H9 (cell line): ENCODE data around the gene NEK6. TPM values are rescaled to one million over a fixed set of nuclear protein-coding genes. Genes with fewer than 3 reads are reported as not detected.

Source experiments
- DNase-seq: peaks from one replicate; pipeline ENCODE4 v3.0.0-alpha.2; 2017
- H2AFZ ChIP-seq: one replicate; pipeline ENCODE4 v1.6.1; 2013; ENCODE audit warnings: mild to moderate bottlenecking, low read length, control low read depth, moderate library complexity
- H2AK5ac ChIP-seq: 2 replicates; pipeline ENCODE4 v1.6.1; 2013; ENCODE audit warnings: low read length, control low read depth, mixed read lengths; ENCODE audit not compliant: insufficient read length
- H2BK120ac ChIP-seq: one replicate; pipeline ENCODE4 v1.6.1; 2013; ENCODE audit warnings: low read depth, mild to moderate bottlenecking, low read length, control low read depth, inconsistent platforms; ENCODE audit not compliant: poor library complexity, severe bottlenecking
- H2BK12ac ChIP-seq: 2 replicates; pipeline ENCODE4 v1.6.1; 2013; ENCODE audit warnings: low read length, control low read depth, mixed read lengths, low read depth; ENCODE audit not compliant: insufficient read length
- H2BK15ac ChIP-seq: 2 replicates; pipeline ENCODE4 v1.6.1; 2013; ENCODE audit warnings: low read depth, low read length, control low read depth
- H2BK20ac ChIP-seq: one replicate; pipeline ENCODE4 v1.6.1; 2013; ENCODE audit warnings: low read depth, mild to moderate bottlenecking, low read length, control low read depth, inconsistent platforms; ENCODE audit not compliant: poor library complexity, severe bottlenecking
- H2BK5ac ChIP-seq: 2 replicates; pipeline ENCODE4 v1.6.1; 2013; ENCODE audit warnings: low read length, control low read depth, mixed read lengths; ENCODE audit not compliant: insufficient read length
- H3K14ac ChIP-seq: 2 replicates; pipeline ENCODE4 v1.6.1; 2013; ENCODE audit warnings: low read length, control low read depth; ENCODE audit not compliant: insufficient read depth
- H3K18ac ChIP-seq: 2 replicates; pipeline ENCODE4 v1.6.1; 2013; ENCODE audit warnings: low read depth, mild to moderate bottlenecking, mixed read lengths, low read length, control low read depth; ENCODE audit not compliant: insufficient read length
- H3K23ac ChIP-seq: 2 replicates; pipeline ENCODE4 v1.6.1; 2013; ENCODE audit warnings: low read length, control low read depth, mixed read lengths, low read depth; ENCODE audit not compliant: insufficient read length
- H3K23me2 ChIP-seq: 2 replicates; pipeline ENCODE4 v1.6.1; 2013; ENCODE audit warnings: low read depth, mild to moderate bottlenecking, mixed read lengths, low read length, control low read depth; ENCODE audit not compliant: insufficient read length, poor library complexity, severe bottlenecking
- H3K27ac ChIP-seq: 2 replicates; pipeline ENCODE4 v1.5.1; 2013; ENCODE audit warnings: low read length, control low read depth, mixed read lengths, low read depth; ENCODE audit not compliant: insufficient read length
- H3K27me3 ChIP-seq: 2 replicates; pipeline ENCODE4 v1.6.1; 2013; ENCODE audit warnings: low read length, control low read depth, inconsistent platforms; ENCODE audit not compliant: insufficient read depth
- H3K4ac ChIP-seq: 2 replicates; pipeline ENCODE4 v1.6.1; 2013; ENCODE audit warnings: low read depth, mild to moderate bottlenecking, control low read depth, inconsistent platforms, low read length, moderate library complexity
- H3K4me1 ChIP-seq: 2 replicates; pipeline ENCODE4 v1.6.1; 2013; ENCODE audit warnings: low read length, control low read depth, inconsistent platforms; ENCODE audit not compliant: insufficient read depth
- H3K4me2 ChIP-seq: 2 replicates; pipeline ENCODE4 v1.6.1; 2013; ENCODE audit warnings: low read length, control low read depth, mixed read lengths; ENCODE audit not compliant: insufficient read length, insufficient read depth
- H3K56ac ChIP-seq: 2 replicates; pipeline ENCODE4 v1.6.1; 2013; ENCODE audit warnings: low read depth, mild to moderate bottlenecking, mixed read lengths, low read length, control low read depth; ENCODE audit not compliant: insufficient read length
- H3K79me1 ChIP-seq: 2 replicates; pipeline ENCODE4 v1.6.1; 2013; ENCODE audit warnings: low read depth, mild to moderate bottlenecking, moderate library complexity, low read length, control low read depth, inconsistent platforms; ENCODE audit not compliant: insufficient read depth, poor library complexity, severe bottlenecking
- H3K79me2 ChIP-seq: 2 replicates; pipeline ENCODE4 v1.6.1; 2013; ENCODE audit warnings: low read length, control low read depth, inconsistent platforms; ENCODE audit not compliant: insufficient read depth
- H3K9ac ChIP-seq: 2 replicates; pipeline ENCODE4 v1.6.1; 2013; ENCODE audit warnings: low read length, control low read depth, mixed read lengths; ENCODE audit not compliant: insufficient read length; ENCODE audit errors: extremely low read depth
- H3K9me3 ChIP-seq: one replicate; pipeline ENCODE4 v1.6.1; 2013; ENCODE audit warnings: low read depth, low read length, inconsistent platforms; ENCODE audit not compliant: control insufficient read depth
- H3T11ph ChIP-seq: one replicate; pipeline ENCODE4 v1.6.1; 2013; ENCODE audit warnings: mild to moderate bottlenecking, low read length, control low read depth, inconsistent platforms
- H4K20me1 ChIP-seq: one replicate; pipeline ENCODE4 v1.6.1; 2013; ENCODE audit not compliant: control insufficient read depth, insufficient read length, insufficient read depth
- H4K5ac ChIP-seq: 2 replicates; pipeline ENCODE4 v1.6.1; 2013; ENCODE audit warnings: low read depth, mild to moderate bottlenecking, mixed read lengths, low read length, control low read depth; ENCODE audit not compliant: insufficient read length
- H4K8ac ChIP-seq: replicated peaks from 2 replicates; pipeline ENCODE4 v1.6.1; 2013; ENCODE audit warnings: low read length, control low read depth, mixed read lengths, low read depth; ENCODE audit not compliant: insufficient read length
- H4K91ac ChIP-seq: 2 replicates; pipeline ENCODE4 v1.6.1; 2013; ENCODE audit warnings: low read depth, mild to moderate bottlenecking, moderate library complexity, mixed read lengths, low read length, control low read depth; ENCODE audit not compliant: insufficient read length
- H3K27ac Mint-ChIP-seq, 3 experiments: 2 replicates in 2 of 3; 3 replicates in 1 of 3; pipeline ENCODE4 v1.8.0; 2020 to 2021; ENCODE audit warnings: mixed read lengths in 3 of 3, mild to moderate bottlenecking in 1 of 3, moderate library complexity in 1 of 3
- H3K27me3 Mint-ChIP-seq: 2 replicates; pipeline ENCODE4 v1.8.0; 2021; ENCODE audit warnings: low read depth, mild to moderate bottlenecking, moderate library complexity, mixed read lengths
- H3K36me3 Mint-ChIP-seq, 3 experiments: 2 replicates in 2 of 3; 3 replicates in 1 of 3; pipeline ENCODE4 v1.8.0; 2020 to 2021; ENCODE audit warnings: low read depth in 3 of 3, mixed read lengths in 3 of 3; ENCODE audit not compliant: insufficient read depth in 1 of 3
- H3K4me1 Mint-ChIP-seq, 2 experiments: 2 replicates each; pipeline ENCODE4 v1.8.0; 2020; ENCODE audit warnings: mixed read lengths in 2 of 2
- H3K4me3 Mint-ChIP-seq, 2 experiments: 2 replicates in 1 of 2; 3 replicates in 1 of 2; pipeline ENCODE4 v1.8.0; 2020 to 2021; ENCODE audit warnings: mild to moderate bottlenecking in 2 of 2, mixed read lengths in 2 of 2, moderate library complexity in 1 of 2
- H3K9me3 Mint-ChIP-seq, 2 experiments: 2 replicates in 1 of 2; 3 replicates in 1 of 2; pipeline ENCODE4 v1.8.0; 2020; ENCODE audit warnings: mild to moderate bottlenecking in 2 of 2, mixed read lengths in 2 of 2, moderate library complexity in 1 of 2
- WGBS: extraction: QIAGEN DNeasy Blood & Tissue Kit; methylation state at CpG from one replicate; pipeline ENCODE4 v1.1.7; 2013; ENCODE audit warnings: missing lambda C conversion rate, low lambda C conversion rate, mixed read lengths; ENCODE audit not compliant: insufficient read length; ENCODE audit errors: extremely low coverage; 5-methylcytosine and 5-hydroxymethylcytosine counted together
- total RNA-seq: library from RNA; stranded (reverse); gene quantifications from 2 replicates; pipeline ENCODE4 v1.2.1, GENCODE V29; 2021
- TF ChIP-seq, protein P1 (sequence below): fragments of 200-600 bp; sonication (generic); conservative IDR thresholded peaks from 3 replicates; pipeline ENCODE4 v1.8.0; 2021; ENCODE audit warnings: antibody characterized with exemption, mild to moderate bottlenecking

NEK6 gene
- total RNA-seq, 1 experiment from 2014 or later = 14.3 TPM

DNA sequence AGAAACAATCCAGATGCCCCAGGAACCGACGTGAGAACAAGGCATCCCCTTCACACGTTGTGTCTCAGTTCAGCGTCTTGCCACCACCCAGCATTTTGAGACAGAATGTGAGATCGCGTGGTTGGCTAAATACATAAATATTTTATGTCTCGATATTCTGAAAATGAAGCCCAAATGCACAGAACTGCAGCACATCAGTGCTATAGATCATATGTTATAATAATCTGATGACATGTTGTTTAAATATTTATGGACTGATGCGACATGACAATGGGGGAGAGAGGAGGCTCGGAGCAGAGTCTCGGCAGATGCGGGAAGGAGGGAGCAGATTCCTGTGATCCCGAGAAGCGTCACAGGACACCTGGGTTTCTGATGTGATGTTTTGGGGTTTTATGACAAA lies 10.9 kb downstream of the NEK6 start:
- Histone ChIP-seq H3K4ac (no peak overlapping the region), H2BK20ac (no peak overlapping the region), H2BK12ac (no peak overlapping the region), H4K20me1 (no peaks in the 10 kb centered on the region), H2BK120ac (no peak overlapping the region), H3K79me1 (no peaks in the 10 kb centered on the region), H3K27me3 (no peaks in the 10 kb centered on the region), H3K9ac (no peak overlapping the region), H3K23me2 (no peaks in the 10 kb centered on the region), H3K18ac (no peak overlapping the region), H3T11ph (no peak overlapping the region), H2BK15ac (no peak overlapping the region), H4K8ac (no peak overlapping the region), H3K79me2 (no peaks in the 10 kb centered on the region; the same call in 1 of the 2 replicates), H4K91ac (no peak overlapping the region), H3K14ac (no peak overlapping the region), H3K4me2 (no peak overlapping the region), H3K4me1 (no peaks in the 10 kb centered on the region), H3K27ac (no peak overlapping the region), H2AK5ac (no peak overlapping the region), H2AFZ (no peak overlapping the region), H3K56ac (no peak overlapping the region), H3K9me3 (no peaks in the 10 kb centered on the region), H3K23ac (no peak overlapping the region), H2BK5ac (no peak overlapping the region), H4K5ac (no peak overlapping the region)
- Mint-ChIP-seq H3K9me3 (no peaks in the 10 kb centered on the region), H3K27ac (no peak overlapping the region; a peak in 1 of 7 replicates), H3K4me1 (peaks cover 12 to 30% of the 10 kb centered on the region in 2 experiments), H3K27me3 (no peaks in the 10 kb centered on the region; the same call in 1 of the 2 replicates), H3K4me3 (no peak overlapping the region; a peak in 1 of 5 replicates), H3K36me3 (no peaks in the 10 kb centered on the region)
- TF ChIP-seq, protein P1, sequence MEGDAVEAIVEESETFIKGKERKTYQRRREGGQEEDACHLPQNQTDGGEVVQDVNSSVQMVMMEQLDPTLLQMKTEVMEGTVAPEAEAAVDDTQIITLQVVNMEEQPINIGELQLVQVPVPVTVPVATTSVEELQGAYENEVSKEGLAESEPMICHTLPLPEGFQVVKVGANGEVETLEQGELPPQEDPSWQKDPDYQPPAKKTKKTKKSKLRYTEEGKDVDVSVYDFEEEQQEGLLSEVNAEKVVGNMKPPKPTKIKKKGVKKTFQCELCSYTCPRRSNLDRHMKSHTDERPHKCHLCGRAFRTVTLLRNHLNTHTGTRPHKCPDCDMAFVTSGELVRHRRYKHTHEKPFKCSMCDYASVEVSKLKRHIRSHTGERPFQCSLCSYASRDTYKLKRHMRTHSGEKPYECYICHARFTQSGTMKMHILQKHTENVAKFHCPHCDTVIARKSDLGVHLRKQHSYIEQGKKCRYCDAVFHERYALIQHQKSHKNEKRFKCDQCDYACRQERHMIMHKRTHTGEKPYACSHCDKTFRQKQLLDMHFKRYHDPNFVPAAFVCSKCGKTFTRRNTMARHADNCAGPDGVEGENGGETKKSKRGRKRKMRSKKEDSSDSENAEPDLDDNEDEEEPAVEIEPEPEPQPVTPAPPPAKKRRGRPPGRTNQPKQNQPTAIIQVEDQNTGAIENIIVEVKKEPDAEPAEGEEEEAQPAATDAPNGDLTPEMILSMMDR = no peak
- DNase-seq = no peak
- no CpG with 5 or more reads among the region's 13 CpGs for WGBS
